Measurements from ENCODE around the gene SSRP1. TPM values are rescaled to one million over a fixed set of nuclear protein-coding genes. Genes with fewer than 3 reads are reported as not detected.
A peak's percentile ranks its signal among the peaks of the same experiment; 100 is the strongest.

SSRP1 gene
- total and polyA plus RNA-seq, 2 of the 13 experiments (the other 11 are each of a cell fraction or from before 2014, with no cell fraction given): 93.6 to 129 TPM

- TF ChIP-seq ZNF20 (CRISPR knock-in tag; IDR thresholded peaks at IDR 0.05) (no peak), SMC3 (IDR thresholded peaks at IDR 0.05; ENCODE audit: low read length) (no peak), PREB (CRISPR knock-in tag; IDR thresholded peaks at IDR 0.05) (no peak), ZNF790 (CRISPR knock-in tag; IDR thresholded peaks at IDR 0.05; ENCODE audit: borderline replicate concordance) (no peak), MED13 (CRISPR knock-in tag; IDR thresholded peaks at IDR 0.05) (0 out of 2 replicates have a peak, but pooled peaks have one; percentile 33), MIXL1 (CRISPR knock-in tag; IDR thresholded peaks at IDR 0.05) (no peak), ZNF792 (CRISPR knock-in tag; IDR thresholded peaks at IDR 0.05) (0 out of 2 replicates have a peak, but pooled peaks have one; percentile 12), ZNF382 (CRISPR knock-in tag; IDR thresholded peaks at IDR 0.05; ENCODE audit: borderline replicate concordance) (no peak), ZNF331 (CRISPR knock-in tag; IDR thresholded peaks at IDR 0.05) (peak; percentile 78), ZNF18 (CRISPR knock-in tag; IDR thresholded peaks at IDR 0.05; ENCODE audit: insufficient replicate concordance) (no peak), ZNF788 (CRISPR knock-in tag; IDR thresholded peaks at IDR 0.05; ENCODE audit: borderline replicate concordance) (peak; percentile 7; the same call in 1 of the 2 replicates), CEBPB (IDR thresholded peaks at IDR 0.05; ENCODE audit: borderline replicate concordance, low read depth, low read length) (no peak), GPN1 (CRISPR knock-in tag; IDR thresholded peaks at IDR 0.05; ENCODE audit: borderline replicate concordance) (no peak)
- TF ChIP-seq, protein P1, sequence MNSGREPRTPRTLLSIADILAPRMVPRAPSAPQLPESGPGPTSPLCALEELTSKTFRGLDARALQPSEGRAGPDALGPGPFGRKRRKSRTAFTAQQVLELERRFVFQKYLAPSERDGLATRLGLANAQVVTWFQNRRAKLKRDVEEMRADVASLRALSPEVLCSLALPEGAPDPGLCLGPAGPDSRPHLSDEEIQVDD (CRISPR knock-in tag; IDR thresholded peaks at IDR 0.05; ENCODE audit: borderline replicate concordance): no peak
- TF ChIP-seq, protein P2, sequence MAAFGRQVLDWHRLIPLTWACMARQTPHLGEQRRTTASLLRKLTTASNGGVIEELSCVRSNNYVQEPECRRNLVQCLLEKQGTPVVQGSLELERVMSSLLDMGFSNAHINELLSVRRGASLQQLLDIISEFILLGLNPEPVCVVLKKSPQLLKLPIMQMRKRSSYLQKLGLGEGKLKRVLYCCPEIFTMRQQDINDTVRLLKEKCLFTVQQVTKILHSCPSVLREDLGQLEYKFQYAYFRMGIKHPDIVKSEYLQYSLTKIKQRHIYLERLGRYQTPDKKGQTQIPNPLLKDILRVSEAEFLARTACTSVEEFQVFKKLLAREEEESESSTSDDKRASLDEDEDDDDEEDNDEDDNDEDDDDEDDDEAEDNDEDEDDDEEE (CRISPR knock-in tag; IDR thresholded peaks at IDR 0.05): no peak
- TF ChIP-seq, protein P3, sequence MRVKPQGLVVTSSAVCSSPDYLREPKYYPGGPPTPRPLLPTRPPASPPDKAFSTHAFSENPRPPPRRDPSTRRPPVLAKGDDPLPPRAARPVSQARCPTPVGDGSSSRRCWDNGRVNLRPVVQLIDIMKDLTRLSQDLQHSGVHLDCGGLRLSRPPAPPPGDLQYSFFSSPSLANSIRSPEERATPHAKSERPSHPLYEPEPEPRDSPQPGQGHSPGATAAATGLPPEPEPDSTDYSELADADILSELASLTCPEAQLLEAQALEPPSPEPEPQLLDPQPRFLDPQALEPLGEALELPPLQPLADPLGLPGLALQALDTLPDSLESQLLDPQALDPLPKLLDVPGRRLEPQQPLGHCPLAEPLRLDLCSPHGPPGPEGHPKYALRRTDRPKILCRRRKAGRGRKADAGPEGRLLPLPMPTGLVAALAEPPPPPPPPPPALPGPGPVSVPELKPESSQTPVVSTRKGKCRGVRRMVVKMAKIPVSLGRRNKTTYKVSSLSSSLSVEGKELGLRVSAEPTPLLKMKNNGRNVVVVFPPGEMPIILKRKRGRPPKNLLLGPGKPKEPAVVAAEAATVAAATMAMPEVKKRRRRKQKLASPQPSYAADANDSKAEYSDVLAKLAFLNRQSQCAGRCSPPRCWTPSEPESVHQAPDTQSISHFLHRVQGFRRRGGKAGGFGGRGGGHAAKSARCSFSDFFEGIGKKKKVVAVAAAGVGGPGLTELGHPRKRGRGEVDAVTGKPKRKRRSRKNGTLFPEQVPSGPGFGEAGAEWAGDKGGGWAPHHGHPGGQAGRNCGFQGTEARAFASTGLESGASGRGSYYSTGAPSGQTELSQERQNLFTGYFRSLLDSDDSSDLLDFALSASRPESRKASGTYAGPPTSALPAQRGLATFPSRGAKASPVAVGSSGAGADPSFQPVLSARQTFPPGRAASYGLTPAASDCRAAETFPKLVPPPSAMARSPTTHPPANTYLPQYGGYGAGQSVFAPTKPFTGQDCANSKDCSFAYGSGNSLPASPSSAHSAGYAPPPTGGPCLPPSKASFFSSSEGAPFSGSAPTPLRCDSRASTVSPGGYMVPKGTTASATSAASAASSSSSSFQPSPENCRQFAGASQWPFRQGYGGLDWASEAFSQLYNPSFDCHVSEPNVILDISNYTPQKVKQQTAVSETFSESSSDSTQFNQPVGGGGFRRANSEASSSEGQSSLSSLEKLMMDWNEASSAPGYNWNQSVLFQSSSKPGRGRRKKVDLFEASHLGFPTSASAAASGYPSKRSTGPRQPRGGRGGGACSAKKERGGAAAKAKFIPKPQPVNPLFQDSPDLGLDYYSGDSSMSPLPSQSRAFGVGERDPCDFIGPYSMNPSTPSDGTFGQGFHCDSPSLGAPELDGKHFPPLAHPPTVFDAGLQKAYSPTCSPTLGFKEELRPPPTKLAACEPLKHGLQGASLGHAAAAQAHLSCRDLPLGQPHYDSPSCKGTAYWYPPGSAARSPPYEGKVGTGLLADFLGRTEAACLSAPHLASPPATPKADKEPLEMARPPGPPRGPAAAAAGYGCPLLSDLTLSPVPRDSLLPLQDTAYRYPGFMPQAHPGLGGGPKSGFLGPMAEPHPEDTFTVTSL (CRISPR knock-in tag; IDR thresholded peaks at IDR 0.05; ENCODE audit: borderline replicate concordance): no peak
Observed at GRCh38 chr11:57335343-57336110, at the start of gene SSRP1 (continued).

Measured in HepG2 (cell line).